A673 (cell line): ENCODE results near the gene MAB21L4.

Experiments
- EZH2 ChIP-seq: fragments of 200-600 bp; sonication (generic); IDR thresholded peaks from 2 replicates; pipeline ENCODE4 v1.6.1; 2017; ENCODE audit warnings: borderline replicate concordance, low read depth, mild to moderate bottlenecking, mixed read lengths, antibody characterized with exemption, low read length; ENCODE audit not compliant: poor library complexity, severe bottlenecking
- TF ChIP-seq, protein P1 (sequence below): fragments of 300-800, 200-600 bp; sonication (generic); conservative IDR thresholded peaks from 2 replicates; pipeline ENCODE4 v1.5.1; 2017; ENCODE audit warnings: low read depth, mild to moderate bottlenecking, antibody characterized with exemption, low read length, moderate library complexity, mixed read lengths

DNA sequence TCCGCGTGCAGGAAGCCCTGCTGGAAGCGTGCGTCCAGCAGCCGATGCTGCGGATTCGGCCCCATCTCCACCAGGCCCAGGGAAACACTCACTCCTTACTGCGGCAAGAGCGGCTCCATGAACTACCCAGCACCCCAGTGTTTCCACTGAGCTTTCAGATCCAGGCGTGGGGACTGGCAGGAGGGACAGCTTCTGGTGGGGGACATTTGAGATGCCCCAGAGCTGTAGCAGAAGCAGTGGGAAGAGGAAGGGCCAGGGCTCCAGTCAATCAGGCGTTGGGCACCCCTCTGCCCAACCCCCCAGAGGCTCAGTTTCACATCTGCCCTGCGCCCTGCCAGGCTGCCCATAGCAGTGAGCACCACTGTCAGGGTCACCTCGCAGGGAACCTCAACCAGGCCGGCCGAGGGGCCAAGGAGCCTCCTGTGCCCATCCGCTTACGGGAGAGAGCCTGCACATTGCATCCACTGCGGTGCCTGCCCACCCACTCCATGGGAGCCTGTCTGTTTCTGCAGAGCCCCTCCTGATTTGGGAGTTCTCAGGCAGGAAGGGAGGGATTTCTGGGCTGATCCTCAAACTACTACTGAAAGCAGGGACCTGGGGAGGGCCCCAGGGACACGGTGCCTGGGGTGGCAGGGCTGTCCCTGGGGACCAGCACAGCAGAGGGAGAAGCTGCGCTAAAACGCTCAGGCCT is 22.7 kb downstream of the MAB21L4 start:
- TF ChIP-seq, protein P1, sequence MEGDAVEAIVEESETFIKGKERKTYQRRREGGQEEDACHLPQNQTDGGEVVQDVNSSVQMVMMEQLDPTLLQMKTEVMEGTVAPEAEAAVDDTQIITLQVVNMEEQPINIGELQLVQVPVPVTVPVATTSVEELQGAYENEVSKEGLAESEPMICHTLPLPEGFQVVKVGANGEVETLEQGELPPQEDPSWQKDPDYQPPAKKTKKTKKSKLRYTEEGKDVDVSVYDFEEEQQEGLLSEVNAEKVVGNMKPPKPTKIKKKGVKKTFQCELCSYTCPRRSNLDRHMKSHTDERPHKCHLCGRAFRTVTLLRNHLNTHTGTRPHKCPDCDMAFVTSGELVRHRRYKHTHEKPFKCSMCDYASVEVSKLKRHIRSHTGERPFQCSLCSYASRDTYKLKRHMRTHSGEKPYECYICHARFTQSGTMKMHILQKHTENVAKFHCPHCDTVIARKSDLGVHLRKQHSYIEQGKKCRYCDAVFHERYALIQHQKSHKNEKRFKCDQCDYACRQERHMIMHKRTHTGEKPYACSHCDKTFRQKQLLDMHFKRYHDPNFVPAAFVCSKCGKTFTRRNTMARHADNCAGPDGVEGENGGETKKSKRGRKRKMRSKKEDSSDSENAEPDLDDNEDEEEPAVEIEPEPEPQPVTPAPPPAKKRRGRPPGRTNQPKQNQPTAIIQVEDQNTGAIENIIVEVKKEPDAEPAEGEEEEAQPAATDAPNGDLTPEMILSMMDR, result no peak
- no peak for TF ChIP-seq EZH2
